Measurements from ENCODE around the gene MMP3.

The MMP3 gene

DNA sequence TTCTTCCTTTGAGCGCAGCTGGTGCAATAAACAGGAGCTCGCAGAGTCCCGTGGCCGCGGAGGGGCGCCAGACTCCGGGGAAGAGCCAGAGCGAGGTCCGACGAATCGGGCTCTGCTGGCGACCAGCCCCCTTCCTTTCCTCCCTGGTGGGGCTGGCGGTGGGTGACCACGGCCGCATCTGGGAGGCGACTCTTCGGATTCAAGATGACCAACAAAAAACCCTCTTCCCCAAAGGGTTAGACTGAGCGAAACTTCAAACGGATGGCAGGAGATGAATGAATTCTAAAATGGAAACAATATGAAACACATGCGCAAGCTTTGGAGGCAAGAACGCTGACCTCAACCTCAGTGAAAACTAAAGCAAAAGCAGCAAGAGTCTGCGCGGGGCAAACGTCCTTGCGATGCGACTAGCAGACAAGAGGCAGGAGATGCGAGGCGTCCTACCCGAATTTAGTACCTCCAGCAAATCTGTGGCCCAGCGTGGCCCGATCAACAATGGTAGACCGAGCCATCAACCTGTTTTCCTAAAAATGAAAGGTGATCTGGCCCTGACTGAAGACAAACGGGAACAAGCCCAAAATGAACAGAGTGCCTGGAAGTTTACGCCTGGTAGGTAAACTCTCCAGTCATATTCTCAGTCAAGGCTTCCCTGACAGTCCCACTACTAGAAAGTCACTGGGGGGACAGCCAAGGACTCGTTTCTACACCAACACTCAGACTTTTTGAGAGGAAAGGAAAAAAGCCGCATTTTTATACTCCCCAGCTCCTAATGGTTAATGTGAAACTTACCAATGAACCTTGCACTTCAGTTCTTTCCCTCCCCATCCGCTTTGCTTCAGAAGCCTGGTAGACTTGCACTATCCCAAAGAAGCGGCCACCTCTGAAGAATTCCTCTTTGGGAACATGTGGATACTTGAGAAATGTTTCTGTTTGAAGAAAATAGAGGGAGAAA, 11.6 kb downstream of the MMP3 start:
- DNase-seq: no peak

DNA sequence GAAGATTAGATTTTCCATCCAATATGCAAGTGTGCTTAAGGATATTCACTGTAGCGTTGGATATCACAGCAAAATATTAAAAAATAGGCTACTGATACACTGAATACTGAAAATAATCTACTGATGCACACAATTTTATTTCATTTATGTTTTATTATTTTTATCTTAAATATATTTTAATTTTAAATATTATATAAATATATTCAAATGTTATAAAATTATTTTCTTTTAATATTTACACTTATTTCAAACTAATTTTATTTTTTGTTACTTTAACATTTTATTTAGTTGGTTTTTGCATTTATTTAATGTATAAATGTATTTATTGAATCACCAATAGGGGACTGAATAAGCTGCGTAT, 12.3 kb downstream of the MMP3 start:
- no peak for DNase-seq

DNA sequence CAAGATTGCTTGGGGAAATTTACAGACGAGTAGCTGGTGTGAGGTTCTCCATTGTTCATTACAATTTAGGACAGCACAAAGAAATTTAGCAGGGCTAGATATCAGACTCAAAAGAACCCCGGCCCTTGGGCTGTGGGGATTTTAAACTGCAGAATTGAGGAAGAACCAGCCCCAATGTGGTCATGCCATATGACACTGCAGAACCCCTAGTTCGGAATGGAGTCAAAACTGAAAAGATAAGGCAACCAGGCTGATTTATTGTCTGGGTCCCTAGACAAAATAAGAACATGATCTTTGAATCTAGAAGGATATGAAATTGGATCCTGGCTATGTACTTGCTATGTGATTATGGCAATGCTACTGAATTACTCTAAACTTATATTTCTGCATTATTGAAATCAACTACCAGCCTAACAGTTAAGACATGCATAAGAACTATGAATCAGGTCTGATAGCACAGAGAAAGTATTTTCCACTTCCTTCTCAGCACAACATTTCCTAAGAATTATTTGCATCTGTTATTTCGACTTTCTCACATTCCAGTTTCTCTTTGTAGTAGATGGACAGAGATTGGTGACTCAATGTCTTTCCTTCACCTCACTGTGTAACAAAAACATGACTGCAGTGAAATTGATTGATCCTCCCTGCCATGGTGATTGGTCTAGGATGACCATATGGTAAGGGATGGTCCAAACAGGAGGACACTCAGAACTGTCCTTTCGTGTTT, 13.2 kb downstream of the MMP3 start:
- no peak for DNase-seq

DNA sequence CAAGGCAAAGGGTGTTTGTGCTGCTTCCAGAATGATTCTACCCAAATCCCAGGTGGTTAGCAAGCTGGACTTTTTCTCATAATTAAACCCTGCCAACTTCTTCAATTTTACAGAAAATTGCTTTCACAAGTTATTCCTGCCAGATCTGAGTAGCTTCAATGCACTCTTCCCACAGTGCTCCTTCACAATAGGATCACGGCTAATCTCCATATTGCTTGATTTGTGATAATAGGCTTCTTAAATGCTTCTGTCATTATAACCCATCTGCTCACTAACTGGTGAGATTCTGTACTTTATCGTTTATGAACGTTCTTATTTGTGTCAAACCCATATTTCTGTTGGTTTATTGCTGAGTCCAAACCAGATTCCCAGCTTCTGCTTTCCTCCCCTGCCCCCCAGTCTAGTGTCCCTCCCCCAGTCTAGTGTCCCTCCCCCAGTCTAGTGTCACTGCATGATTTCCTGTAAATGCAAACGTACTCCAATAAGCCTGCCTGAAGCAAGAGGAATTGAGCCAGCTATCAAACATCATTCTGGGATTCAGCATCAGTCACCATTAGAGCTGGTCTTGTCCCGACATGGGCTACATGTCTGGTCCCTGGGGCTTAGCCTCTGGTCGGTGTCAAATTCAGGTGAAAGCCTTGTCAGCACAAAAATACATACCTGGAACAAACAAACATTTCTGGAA, 14.0 kb downstream of the MMP3 start:
- no peak for DNase-seq

DNA sequence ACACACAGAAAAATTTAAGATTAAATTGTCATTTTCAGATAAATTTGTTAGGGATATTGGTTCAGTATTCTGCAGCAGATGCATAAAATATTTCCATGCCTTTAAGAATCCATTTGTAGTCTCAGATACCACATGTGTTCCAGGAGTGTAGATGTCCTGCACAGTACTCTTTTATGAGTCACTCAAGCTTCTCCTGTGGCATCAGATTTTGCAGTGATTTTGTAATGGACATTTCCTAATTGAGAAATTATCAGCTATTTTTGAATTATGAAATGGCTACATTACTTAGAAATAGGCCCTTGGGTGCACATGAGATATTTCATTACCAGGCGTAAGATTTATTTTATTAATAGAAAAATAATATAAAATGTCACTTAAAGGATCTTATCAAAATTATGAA, 18.9 kb downstream of the MMP3 start:
- no peak for DNase-seq

DNA sequence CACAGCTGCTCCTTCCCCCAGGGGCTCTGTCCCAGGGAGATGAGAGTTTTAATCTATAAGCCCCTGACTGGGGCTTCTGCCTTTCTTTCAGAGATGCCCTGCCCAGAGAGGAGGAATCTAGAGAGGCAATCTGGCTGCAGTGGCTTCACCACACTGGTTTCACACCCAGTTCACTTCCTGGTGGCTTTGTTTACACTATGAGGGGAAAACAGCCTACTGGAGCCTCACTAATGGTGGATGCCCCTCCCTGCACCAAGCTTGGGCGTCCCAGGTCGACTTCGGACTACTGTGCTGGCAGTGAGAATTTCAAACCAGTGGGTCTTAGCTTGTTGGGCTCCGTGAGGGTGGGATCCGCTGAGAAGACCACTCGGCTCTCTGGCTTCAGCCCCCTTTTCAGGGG, 23.9 kb downstream of the MMP3 start:
- no peak for DNase-seq

DNA sequence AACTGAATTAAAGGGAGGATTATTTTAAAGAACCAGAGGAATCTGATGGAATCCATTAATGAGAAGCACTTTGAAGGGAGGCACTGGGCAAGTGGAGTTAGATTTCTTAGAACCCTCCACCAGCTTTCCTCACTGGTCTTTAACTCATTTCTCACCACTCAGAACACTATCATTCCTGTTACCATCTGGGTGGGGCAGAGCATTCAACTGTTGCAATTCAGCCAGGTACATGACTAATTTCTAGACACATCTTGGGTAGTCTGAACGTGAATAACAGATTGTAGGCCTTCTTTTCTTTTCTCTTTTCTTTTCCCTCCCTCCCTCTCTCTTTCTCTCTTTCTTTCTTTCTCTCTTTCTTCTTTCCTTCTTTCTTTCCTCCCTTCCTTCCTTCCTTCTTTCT, 29.9 kb downstream of the MMP3 start:
- DNase-seq: no peak

DNA sequence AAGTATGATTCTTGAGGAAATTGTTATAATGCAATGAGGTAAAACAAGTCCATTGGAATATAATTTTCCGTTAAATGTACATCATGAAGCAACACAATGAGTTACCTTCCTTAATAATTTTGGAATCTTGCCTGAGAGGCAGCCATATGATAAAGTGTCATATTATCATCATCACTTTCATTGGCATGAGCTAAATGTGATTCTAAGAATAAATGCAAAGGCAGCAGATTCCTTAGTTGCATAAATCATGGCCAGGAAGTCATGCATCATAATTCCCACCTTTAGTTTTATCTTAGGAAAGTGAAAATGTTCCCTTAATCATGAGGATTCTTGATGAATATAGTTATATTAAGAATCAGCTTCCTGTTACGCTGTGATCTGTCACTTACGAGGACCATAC, 31.2 kb downstream of the MMP3 start:
- no peak for DNase-seq

DNA sequence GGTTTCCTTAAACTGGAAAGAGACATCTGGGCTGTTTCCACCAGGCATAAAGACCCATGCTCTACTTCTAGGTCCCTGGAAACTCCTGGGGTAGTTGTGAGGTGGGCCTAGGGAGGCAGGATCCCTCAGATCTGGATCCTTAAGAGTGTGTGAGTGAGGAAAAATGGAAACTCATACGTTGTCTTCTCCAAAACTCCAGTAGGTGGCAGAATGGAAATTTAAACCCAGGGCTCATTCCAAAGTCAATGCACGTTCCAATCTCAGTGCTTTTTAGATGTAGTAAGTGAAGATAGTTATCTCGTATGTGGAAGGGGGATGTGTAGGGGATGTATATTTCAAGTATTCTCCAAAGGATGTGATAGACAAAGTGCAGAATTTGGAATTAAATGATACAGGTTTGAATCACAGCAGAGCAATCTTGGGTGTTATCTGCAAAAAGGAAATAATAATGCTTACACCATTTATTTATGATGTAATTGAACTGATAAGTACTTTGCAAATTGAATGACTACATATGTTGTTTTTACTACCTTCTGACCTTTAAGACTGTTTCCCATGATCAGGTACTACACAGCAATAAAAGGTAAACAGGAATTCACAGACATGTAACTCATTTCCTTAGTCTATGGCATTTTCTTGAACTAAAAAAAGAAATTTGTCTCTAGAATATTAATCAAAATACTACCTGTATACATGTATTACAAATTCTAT, 32.3 kb downstream of the MMP3 start:
- no peak for DNase-seq

DNA sequence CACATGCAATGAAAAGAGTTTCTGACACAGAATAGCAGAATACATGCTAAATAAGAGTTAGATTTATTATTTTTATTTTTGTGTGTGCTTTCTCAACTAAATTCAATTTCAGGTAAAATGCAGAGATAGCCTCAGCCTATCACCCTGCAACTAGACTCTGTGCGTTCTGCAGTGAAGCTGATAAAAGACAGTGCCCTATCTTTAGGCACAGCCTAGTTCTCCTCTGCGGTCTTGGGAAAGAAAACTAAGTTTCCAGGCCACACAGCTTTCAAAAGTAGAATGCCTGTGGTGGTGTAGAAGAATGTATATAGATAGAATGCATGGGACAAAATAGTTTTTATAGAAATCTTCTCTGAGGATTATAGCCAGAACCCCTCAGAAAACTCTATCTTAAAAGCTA, 33.4 kb downstream of the MMP3 start:
- DNase-seq: no peak

DNA sequence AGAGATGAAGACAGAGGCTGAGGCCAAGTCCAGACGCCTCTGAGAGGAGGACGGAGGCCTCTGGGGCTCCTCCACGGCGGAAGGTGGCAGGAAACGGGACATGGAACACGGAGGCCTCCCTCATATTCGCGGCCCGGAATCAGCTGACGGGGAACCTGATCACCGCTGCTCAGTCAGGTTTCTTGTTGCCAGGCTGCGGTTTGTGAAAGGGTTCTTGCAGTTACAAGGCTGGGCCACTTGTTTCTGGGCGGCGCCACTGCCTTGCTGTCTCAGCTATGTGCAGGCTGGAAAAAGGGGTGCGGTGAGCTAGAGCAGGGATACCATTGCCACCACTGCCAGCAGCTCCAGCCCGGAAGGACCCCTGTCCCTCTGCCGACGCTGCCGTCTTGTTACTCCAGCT, 35.5 kb downstream of the MMP3 start:
- no peak for DNase-seq

DNA sequence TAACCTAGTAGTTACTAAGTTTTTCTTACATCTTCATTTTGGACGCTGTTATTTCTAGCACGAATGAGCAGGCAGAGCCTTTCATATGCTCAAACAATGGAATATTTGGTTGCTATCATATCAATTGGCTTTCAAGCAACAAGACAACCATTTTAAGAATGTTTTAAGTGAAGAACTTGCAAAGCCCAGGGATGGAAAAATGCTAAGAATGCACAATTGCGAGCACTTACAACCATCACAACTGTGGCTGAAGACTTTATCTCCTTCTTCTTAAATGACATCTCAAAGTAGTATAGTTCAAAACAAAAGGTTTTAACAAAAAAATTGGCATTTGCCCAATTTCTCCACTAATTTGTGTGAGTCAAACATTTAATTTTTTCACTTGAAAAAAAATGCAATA, 37.1 kb downstream of the MMP3 start:
- DNase-seq: no peak

DNA sequence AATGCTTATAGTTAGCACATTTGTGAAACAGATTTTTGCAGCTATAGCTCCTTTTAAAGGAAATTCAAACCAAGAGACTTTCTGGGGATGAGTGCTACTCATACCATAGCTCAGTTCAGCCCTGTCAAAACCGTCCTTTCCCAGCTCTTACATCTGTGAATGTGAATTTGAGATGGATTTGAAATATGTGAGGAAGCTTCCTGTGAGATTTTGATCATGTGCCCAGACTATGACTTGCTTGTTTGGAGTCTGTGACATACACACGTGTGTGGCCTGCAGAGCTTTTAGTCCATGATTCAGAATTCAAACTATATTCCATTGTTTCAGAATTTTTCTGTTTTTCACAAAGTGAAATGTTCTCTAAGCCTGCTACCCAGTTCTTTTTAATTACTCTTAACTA, 41.1 kb downstream of the MMP3 start:
- DNase-seq: no peak

DNA sequence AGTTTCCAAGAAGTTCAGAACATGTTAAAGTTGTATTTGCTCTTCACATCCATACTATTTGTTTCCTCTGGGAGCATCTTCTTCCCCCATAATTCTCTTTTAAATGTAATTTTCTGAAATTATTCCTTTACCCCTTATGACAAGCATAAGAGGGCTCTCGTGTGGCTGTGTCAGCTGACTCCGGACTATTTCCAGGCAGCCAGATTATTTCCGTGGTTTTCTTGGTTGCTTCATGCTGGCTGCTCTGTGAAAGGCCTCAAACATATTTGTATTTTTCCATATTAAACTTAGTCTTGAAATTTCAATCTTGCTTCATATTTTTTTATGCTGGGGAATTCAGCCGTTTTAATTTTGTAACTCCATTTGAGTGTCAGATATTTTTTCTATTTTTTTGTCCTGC, 42.6 kb downstream of the MMP3 start:
- DNase-seq: no peak

DNA sequence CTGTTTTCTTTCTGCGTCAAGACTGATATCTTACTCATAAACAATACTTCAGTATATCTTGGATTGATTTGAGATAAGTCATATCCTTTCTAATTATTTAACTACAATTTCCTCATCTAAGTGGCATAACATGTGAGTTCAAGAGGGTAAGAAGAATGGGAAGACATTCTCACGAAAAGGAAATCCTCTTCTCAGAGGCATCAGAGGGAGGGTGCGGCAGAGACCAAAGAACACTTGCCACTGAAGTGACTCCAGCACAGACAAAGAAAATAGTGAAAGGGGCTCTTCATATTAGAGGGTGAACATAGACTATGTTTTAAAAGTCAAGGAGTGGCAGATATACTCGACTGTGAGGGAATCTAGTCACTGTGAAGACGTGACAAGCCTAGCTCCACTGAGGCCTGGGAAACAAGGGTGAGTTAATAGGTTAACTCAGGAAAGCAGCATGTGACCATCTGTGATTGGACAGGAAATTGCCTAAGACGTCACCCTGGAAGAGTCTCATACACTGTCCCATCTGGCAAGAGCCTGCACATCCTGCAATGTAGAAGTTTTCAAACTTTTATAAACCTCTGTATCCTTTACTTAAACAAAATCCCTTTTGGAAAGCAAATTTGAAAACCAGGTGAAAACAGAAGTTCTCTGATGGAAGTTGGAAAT, 43.6 kb downstream of the MMP3 start:
- no peak for DNase-seq

DNA sequence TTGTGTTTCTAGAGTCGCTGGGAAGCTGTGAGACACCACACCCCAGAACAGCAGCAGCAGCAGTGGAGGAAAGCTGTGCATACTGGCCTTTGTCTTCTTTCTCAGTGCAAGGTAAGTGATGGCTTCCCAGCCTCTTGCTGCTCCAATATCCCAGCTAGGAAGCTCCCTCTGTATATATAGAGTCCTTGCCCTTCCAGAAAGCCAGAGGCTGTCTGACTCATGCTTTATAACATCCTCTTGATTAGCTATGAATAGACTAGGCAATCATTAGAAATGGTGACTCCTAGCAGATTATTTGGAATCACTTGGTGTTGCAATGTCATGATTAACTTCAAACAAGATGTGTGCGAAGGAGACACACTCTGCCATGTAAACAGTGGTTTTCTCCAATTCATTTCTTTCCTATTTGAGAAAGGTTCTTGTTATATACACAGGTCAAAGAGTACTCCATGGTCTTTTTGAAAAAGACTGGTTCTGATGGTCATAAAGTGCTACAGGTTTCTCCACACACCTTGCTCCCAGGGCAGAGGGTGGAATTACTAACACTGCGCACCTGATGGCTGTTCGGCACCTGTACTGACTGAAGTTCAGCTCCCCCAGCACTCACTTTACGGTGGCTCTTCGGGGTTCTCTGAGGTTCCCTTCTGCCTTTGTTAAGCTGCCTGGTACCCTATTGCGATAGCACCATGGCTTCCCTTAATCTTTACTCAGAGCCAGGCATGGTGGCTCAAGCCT, 45.2 kb downstream of the MMP3 start, which contains the start of gene MMP1:
Gene MMP1, minus strand, starts transcription at position 149 of the 735 bp plus-strand sequence. Its CDS starts 68 bp downstream, at position 81.
- DNase-seq: no peak

DNA sequence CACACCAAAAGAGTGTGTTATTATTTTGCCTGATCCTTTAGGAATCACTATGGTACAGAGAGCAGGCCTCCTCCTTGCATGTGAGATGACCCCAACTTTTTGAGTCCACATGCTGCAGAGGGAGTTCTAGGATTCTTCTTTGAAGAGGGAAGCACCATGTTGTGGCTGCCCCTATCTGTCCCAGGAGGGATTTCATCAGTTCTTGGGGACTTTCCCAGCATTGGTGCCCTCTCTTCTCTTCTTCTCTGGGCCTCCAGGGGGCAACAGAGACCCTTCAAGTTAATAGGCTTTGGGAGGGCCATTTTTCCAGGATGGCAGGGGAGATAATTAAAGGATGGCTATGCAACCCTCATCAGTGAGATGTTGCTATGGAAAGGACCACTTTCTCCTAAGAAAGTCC, 49.0 kb downstream of the MMP3 start:
- no peak for DNase-seq

DNA sequence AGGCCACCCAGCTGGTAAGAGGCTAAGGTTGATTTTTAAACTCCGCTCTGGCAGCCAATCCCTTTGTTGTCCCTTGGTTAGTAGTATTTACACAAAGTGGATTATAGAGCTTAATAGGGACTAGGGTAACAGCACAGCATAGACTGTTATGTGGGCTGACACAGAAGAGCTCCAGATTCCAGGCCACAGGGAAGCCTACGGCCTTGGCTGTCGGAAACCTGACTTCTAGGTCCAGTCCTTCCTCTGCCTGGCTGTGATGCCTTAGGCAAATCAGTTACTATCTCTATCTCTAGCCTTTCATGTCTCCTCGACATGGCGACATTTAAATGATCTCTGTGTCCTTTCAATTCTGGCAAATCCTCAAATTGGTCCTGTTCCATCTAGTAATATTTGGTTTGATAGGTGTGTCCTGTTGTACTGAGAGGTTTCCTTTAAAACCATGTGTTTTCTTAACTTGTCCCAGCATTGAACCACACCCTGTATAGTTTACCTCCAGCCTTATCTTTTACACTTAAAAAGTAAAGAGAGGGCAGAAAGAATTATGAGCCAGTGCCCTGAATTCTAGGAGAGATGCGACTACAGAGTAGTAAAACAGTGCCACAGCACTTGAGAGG, 49.6 kb downstream of the MMP3 start:
- DNase-seq: no peak

DNA sequence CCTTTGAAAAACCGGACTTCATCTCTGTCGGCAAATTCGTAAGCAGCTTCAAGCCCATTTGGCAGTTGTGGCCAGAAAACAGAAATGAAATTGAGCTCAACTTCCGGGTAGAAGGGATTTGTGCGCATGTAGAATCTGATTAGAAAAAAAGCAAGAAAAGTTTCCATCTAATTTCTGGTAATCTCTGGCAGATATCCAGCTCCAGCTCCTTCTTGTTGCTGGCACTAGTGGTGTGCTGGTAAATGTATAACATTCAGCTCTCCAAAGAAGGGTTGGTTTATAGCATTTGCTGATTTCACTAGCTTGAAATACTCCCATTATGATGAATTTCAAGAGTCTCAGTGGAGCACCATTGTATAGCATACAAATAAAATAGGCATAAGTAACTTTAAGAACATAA, 50.8 kb downstream of the MMP3 start:
- DNase-seq: no peak

DNA sequence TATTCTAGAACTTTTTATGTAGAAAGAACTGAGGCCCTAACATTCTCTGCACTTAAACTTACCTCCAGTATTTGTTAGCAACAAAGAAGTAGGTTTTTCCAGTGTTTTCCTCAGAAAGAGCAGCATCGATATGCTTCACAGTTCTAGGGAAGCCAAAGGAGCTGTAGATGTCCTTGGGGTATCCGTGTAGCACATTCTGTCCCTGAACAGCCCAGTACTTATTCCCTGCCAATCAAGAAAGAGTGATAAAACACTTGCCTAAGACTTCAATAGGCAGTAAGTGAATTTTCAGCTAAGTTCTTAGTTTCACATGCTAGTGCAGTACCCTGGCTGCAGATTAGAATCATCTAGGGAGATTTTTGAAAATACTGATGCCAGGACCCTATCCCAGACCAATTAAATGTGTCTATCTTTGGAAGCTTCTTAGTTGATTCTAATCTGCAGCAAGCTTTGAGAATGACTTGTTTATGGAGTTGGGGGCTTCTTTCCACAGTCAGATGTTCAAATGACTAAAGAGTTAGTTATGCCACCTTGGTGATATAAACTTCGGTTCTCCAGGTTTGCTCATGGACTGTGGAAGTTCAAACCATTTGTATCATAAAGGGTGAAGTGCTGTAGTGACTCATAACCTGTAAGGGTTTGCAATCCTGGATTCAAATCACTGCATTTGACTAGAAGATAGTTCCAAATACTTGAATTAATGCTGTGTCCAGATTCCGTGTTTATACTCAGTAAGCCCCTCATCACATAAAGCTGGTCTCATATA, 52.0 kb downstream of the MMP3 start:
- DNase-seq: no peak
